ENCODE data around the gene TRUB2.

- TF ChIP-seq CTCF (IDR thresholded peaks at IDR 0.05; ENCODE audit: insufficient read depth, low read length, poor library complexity, severe bottlenecking) (no peak), EZH2phosphoT487 (conservative IDR thresholded peaks at IDR 0.05; ENCODE audit: low read length) (no peak)
Measured at GRCh38 chr9:128323791-128324190, 1.5 kb upstream of the TRUB2 start.
